ENCODE data around the gene ERG. TPM values are rescaled to one million over a fixed set of nuclear protein-coding genes. Genes with fewer than 3 reads are reported as not detected.

ERG gene
- total and polyA plus RNA-seq, 12 donors, result 4.0 to 16.3 (median 11.2) TPM

GRCh38 chr21:38367646-38368045, 130.6 kb downstream of the ERG start:
- no peaks in the 10 kb centered on the region for H3K4me1 ChIP-seq (replicated peaks in 1 of 2)
- no peak for DNase-seq

GRCh38 chr21:38365521-38365920, 132.8 kb downstream of the ERG start:
- Histone ChIP-seq H3K27me3 (no peaks in the 10 kb centered on the region), H3K9me3 (replicated peaks in 1 of 3) (no peaks in the 10 kb centered on the region), H3K4me1 (replicated peaks in 1 of 2) (no peaks in the 10 kb centered on the region), H3K36me3 (replicated peaks in 1 of 2) (no peaks in the 10 kb centered on the region), H3K27ac (no peak overlapping the region), H3K4me3 (no peak overlapping the region)
- intact Hi-C loops (cut with DNase I), result no loop called here
- no peak for DNase-seq
- TF ChIP-seq POLR2A (IDR thresholded peaks at IDR 0.05), result no peak
- TF ChIP-seq, protein P1, sequence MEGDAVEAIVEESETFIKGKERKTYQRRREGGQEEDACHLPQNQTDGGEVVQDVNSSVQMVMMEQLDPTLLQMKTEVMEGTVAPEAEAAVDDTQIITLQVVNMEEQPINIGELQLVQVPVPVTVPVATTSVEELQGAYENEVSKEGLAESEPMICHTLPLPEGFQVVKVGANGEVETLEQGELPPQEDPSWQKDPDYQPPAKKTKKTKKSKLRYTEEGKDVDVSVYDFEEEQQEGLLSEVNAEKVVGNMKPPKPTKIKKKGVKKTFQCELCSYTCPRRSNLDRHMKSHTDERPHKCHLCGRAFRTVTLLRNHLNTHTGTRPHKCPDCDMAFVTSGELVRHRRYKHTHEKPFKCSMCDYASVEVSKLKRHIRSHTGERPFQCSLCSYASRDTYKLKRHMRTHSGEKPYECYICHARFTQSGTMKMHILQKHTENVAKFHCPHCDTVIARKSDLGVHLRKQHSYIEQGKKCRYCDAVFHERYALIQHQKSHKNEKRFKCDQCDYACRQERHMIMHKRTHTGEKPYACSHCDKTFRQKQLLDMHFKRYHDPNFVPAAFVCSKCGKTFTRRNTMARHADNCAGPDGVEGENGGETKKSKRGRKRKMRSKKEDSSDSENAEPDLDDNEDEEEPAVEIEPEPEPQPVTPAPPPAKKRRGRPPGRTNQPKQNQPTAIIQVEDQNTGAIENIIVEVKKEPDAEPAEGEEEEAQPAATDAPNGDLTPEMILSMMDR (IDR thresholded peaks at IDR 0.05), result no peak
- WGBS, 4 donors, result 74 to 92% (median 80%) methylated on average over 2 of the region's 2 CpGs

More at GRCh38 chr21:38367646-38368045, 130.6 kb downstream of the ERG start:
- Histone ChIP-seq H3K27ac (no peak overlapping the region), H3K9me3 (replicated peaks in 1 of 3) (no peaks in the 10 kb centered on the region), H3K36me3 (replicated peaks in 1 of 2) (no peaks in the 10 kb centered on the region), H3K27me3 (no peaks in the 10 kb centered on the region), H3K4me3 (no peak overlapping the region)
- intact Hi-C loops (cut with DNase I), result no loop called here
- TF ChIP-seq, protein P1 (IDR thresholded peaks at IDR 0.05), result no peak
- TF ChIP-seq POLR2A (IDR thresholded peaks at IDR 0.05), result no peak
- 72 to 83% (median 79%) methylated on average over 4 of the region's 4 CpGs for WGBS, 4 donors

GRCh38 chr21:38363693-38364092, 134.6 kb downstream of the ERG start:
- Histone ChIP-seq H3K27ac (no peak overlapping the region), H3K9me3 (replicated peaks in 1 of 3) (no peaks in the 10 kb centered on the region), H3K36me3 (replicated peaks in 1 of 2) (no peaks in the 10 kb centered on the region), H3K4me1 (replicated peaks in 1 of 2) (no peaks in the 10 kb centered on the region), H3K4me3 (no peak overlapping the region), H3K27me3 (no peaks in the 10 kb centered on the region)
- 39 to 89% (median 64%) methylated on average over 1 of the region's 1 CpG for WGBS, 4 donors
- intact Hi-C loops (cut with DNase I), result no loop called here
- no peak for DNase-seq
- no peak for TF ChIP-seq POLR2A (IDR thresholded peaks at IDR 0.05)
- TF ChIP-seq, protein P1 (IDR thresholded peaks at IDR 0.05), result no peak

- no peaks in the 10 kb centered on the region for H3K36me3 ChIP-seq (replicated peaks in 1 of 2)
- 61 to 81% (median 74%) methylated on average over 1 of the region's 1 CpG for WGBS, 4 donors
- no peak for DNase-seq
- no peaks in the 10 kb centered on the region for H3K4me1 ChIP-seq (replicated peaks in 1 of 2)
- no peaks in the 10 kb centered on the region for H3K27me3 ChIP-seq
- intact Hi-C loops (cut with DNase I), result no loop called here
- no peak overlapping the region for H3K27ac ChIP-seq
- no peak overlapping the region for H3K4me3 ChIP-seq
- no peaks in the 10 kb centered on the region for H3K9me3 ChIP-seq (replicated peaks in 1 of 3)
- TF ChIP-seq, protein P1 (IDR thresholded peaks at IDR 0.05), result no peak
- no peak for TF ChIP-seq POLR2A (IDR thresholded peaks at IDR 0.05)
Observed at GRCh38 chr21:38361324-38361723, 137.0 kb downstream of the ERG start.

All from adrenal gland (tissue), 12 donors.